Parathyroid adenoma (tissue), 2 donors: ENCODE measurements around the gene PTPDC1.
"Not testable (repeated sequence)": the region's sequence is repeated elsewhere in the genome, so short reads cannot be mapped to it uniquely, and the experiment has no call there.

Experiments
- H2AFZ ChIP-seq: fragments of 300-600 bp; sonication (generic); one replicate; pipeline ENCODE4 v1.7.0; 2017; ENCODE audit warnings: antibody characterized with exemption, mild to moderate bottlenecking
- H3K27ac ChIP-seq: fragments of 300-600 bp; sonication (generic); one replicate; pipeline ENCODE4 v1.7.0; 2017
- H3K27me3 ChIP-seq: fragments of 300-600 bp; sonication (generic); one replicate; pipeline ENCODE4 v1.7.0; 2017; ENCODE audit warnings: low read length; ENCODE audit not compliant: control insufficient read depth, insufficient read depth
- H3K36me3 ChIP-seq: fragments of 300-600 bp; sonication (generic); one replicate; pipeline ENCODE4 v1.7.0; 2017; ENCODE audit warnings: low read length; ENCODE audit not compliant: control insufficient read depth, insufficient read depth
- H3K4me1 ChIP-seq: fragments of 300-600 bp; sonication (generic); one replicate; pipeline ENCODE4 v1.7.0; 2017; ENCODE audit warnings: control low read depth
- H3K4me2 ChIP-seq: fragments of 300-600 bp; sonication (generic); one replicate; pipeline ENCODE4 v1.7.0; 2017; ENCODE audit warnings: low read length
- H3K4me3 ChIP-seq: fragments of 300-600 bp; sonication (generic); one replicate; pipeline ENCODE4 v1.7.0; 2017; ENCODE audit warnings: low read depth, low read length
- H3K79me2 ChIP-seq: fragments of 300-600 bp; sonication (generic); one replicate; pipeline ENCODE4 v1.7.0; 2017; ENCODE audit warnings: control low read depth
- H3K9ac ChIP-seq: fragments of 300-600 bp; sonication (generic); one replicate; pipeline ENCODE4 v1.7.0; 2017; ENCODE audit warnings: mild to moderate bottlenecking
- H3K9me3 ChIP-seq: fragments of 300-600 bp; sonication (generic); one replicate; pipeline ENCODE4 v1.7.0; 2017; ENCODE audit warnings: low read length; ENCODE audit not compliant: control insufficient read depth
- TF ChIP-seq, protein P1 (sequence below): fragments of 300-600 bp; sonication (generic); IDR thresholded peaks from one replicate; pipeline ENCODE4 v1.7.0; 2017; ENCODE audit warnings: antibody characterized with exemption, mild to moderate bottlenecking
- donor health status: primary hyperparathyroidism.

PTPDC1 gene

DNA sequence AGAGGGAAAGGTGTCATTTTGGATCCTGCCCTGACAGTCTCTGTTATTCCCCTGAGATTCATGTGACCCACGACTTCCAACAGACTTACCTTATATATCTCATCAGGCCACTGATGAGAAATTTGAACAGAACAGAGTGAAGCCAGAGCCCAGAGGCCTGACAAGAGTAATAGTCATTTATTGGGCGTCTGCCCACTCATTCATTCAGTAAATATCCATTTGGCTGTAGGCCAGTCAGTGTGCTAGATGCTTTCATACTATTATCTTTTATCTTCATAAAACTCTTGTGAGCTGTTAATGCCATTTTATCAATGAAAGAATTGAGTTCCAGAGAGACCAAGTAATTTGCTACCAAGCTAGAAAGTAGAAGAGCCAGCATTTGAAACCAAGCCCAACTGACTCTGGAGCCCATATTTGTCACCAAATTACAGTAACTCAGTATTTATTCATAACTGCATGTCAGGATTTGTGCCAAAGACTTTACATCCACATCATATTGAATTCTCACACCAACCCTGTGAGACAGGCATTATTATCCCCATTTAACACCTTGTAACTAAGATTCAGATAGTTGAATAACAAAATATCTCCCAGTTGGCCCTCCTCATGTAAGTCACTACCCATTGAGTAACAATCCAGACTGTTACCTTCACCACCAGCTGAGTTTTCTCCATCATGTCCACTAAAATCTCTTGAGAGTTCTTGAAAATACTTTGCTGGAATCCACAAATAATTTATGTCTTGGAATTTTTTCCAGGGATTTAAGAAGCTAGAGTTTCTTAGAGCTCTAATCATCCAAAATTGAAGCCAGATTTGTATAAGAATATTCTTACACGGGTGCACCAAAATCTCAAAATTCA, 2.5 kb downstream of the PTPDC1 start:
- H3K4me2 ChIP-seq: no peak overlapping the region

DNA sequence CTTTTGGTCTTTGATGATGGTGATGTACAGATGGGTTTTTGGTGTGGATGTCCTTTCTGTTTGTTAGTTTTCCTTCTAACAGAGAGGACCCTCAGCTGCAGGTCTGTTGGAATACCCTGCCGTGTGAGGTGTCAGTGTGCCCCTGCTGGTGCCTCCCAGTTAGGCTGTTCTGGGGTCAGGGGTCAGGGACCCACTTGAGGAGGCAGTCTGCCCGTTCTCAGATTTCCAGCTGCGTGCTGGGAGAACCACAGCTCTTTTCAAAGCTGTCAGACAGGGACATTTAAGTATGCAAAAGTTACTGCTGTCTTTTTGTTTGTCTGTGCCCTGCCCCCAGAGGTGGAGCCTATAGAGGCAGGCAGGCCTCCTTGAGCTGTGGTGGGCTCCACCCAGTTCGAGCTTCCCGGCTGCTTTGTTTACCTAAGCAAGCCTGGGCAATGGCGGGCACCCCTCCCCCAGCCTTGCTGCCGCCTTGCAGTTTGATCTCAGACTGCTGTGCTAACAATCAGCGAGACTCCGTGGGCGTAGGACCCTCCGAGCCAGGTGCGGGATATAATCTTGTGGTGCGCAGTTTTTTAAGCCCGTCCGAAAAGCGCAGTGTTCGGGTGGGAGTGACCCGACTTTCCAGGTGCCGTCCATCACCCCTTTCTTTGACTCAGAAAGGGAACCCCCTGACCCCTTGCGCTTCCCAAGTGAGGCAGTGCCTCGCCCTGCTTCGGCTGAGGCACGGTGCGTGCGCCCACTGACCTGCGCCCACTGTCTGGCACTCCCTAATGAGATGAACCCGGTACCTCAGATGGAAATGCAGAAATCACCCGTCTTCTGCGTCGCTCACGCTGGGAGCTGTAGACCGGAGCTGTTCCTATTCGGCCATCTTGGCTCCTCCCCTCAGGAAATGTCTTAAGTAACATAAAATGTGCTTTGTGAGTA, 10.2 kb downstream of the PTPDC1 start:
- not testable (repeated sequence) for H3K4me3 ChIP-seq, H3K79me2 ChIP-seq, H3K9ac ChIP-seq, H3K4me2 ChIP-seq, H3K27ac ChIP-seq, H3K9me3 ChIP-seq, H2AFZ ChIP-seq, H3K4me1 ChIP-seq, H3K36me3 ChIP-seq, H3K27me3 ChIP-seq

More for the DNA sequence above, 2.5 kb downstream of the PTPDC1 start:
- H3K27ac ChIP-seq: no peak overlapping the region
- no peak overlapping the region for H2AFZ ChIP-seq
- H3K9me3 ChIP-seq: no peaks in the 10 kb centered on the region
- H3K36me3 ChIP-seq: no peaks in the 10 kb centered on the region
- no peaks in the 10 kb centered on the region for H3K27me3 ChIP-seq
- H3K9ac ChIP-seq: no peak overlapping the region
- H3K79me2 ChIP-seq: no peaks in the 10 kb centered on the region
- H3K4me1 ChIP-seq: peaks cover 26% of the 10 kb centered on the region
- no peak overlapping the region for H3K4me3 ChIP-seq
- TF ChIP-seq, protein P1, sequence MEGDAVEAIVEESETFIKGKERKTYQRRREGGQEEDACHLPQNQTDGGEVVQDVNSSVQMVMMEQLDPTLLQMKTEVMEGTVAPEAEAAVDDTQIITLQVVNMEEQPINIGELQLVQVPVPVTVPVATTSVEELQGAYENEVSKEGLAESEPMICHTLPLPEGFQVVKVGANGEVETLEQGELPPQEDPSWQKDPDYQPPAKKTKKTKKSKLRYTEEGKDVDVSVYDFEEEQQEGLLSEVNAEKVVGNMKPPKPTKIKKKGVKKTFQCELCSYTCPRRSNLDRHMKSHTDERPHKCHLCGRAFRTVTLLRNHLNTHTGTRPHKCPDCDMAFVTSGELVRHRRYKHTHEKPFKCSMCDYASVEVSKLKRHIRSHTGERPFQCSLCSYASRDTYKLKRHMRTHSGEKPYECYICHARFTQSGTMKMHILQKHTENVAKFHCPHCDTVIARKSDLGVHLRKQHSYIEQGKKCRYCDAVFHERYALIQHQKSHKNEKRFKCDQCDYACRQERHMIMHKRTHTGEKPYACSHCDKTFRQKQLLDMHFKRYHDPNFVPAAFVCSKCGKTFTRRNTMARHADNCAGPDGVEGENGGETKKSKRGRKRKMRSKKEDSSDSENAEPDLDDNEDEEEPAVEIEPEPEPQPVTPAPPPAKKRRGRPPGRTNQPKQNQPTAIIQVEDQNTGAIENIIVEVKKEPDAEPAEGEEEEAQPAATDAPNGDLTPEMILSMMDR: no peak

DNA sequence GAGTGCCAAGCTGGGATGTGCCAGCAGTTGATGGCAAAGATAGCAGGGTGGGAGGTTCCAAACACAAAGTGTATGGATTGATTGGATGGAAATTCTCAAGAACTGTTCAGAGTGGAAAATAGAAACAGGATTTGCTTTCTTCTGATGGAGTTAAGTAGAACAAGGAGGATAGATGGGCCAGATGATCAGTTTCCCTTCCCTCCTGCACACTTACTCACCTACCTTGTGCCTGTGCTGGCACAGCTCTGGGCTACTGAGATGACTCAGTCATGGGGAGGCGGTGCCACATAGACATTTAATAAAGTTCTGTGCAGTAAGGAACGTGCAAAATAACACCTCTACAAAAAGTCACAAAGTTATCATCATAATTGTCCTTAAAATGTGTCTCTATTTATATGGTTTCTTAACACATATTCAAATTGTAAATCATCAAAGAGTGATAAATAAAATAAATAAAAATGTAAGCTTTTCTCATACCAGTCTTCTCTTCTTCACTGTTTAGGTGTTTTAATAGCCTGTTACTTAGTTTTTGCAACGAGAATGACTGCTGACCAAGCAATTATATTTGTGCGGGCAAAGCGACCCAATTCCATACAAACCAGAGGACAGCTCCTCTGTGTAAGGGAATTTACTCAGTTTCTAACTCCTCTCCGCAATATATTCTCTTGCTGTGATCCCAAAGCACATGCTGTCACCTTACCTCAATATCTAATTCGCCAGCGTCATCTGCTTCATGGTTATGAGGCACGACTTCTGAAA, 12.7 kb downstream of the PTPDC1 start:
- Histone ChIP-seq H3K4me3 (no peak overlapping the region), H3K4me1 (no peaks in the 10 kb centered on the region), H3K27me3 (no peaks in the 10 kb centered on the region), H2AFZ (no peak overlapping the region), H3K27ac (no peak overlapping the region), H3K4me2 (no peak overlapping the region), H3K9ac (no peak overlapping the region), H3K36me3 (no peaks in the 10 kb centered on the region), H3K9me3 (no peaks in the 10 kb centered on the region), H3K79me2 (no peaks in the 10 kb centered on the region)
- TF ChIP-seq, protein P1: no peak

DNA sequence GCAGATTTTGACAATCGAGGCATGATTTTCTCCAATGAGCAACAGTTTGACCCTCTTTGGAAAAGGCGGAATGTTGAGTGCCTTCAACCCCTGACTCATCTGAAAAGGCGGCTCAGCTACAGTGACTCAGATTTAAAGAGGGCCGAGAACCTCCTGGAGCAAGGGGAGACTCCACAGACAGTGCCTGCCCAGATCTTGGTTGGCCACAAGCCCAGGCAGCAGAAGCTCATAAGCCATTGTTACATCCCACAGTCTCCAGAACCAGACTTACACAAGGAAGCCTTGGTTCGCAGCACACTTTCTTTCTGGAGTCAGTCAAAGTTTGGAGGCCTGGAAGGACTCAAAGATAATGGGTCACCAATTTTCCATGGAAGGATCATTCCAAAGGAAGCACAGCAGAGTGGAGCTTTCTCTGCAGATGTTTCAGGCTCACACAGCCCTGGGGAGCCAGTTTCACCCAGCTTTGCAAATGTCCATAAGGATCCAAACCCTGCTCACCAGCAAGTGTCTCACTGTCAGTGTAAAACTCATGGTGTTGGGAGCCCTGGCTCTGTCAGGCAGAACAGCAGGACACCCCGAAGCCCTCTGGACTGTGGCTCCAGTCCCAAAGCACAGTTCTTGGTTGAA, 13.6 kb downstream of the PTPDC1 start:
- H3K4me1 ChIP-seq: no peaks in the 10 kb centered on the region
- no peak overlapping the region for H3K4me2 ChIP-seq
- no peaks in the 10 kb centered on the region for H3K36me3 ChIP-seq
- no peaks in the 10 kb centered on the region for H3K9me3 ChIP-seq
- H3K27ac ChIP-seq: no peak overlapping the region
- no peaks in the 10 kb centered on the region for H3K27me3 ChIP-seq
- H2AFZ ChIP-seq: no peak overlapping the region
- H3K9ac ChIP-seq: no peak overlapping the region
- H3K4me3 ChIP-seq: no peak overlapping the region
- H3K79me2 ChIP-seq: no peaks in the 10 kb centered on the region
- TF ChIP-seq, protein P1: no peak
